GM18499 (cell line): ENCODE measurements around the gene ASXL2.

Source experiments
- ATAC-seq: cut with Tn5 transposase; IDR thresholded peaks from one replicate; pipeline ENCODE4 v1.9.1; 2021; ENCODE audit warnings: moderate number of reproducible peaks; ENCODE audit not compliant: insufficient read depth, unreplicated experiment

The ASXL2 gene

GRCh38 chr2:25700221-25700660, 178.0 kb downstream of the ASXL2 start:
- no peak for ATAC-seq

GRCh38 chr2:25699216-25699615, 179.1 kb downstream of the ASXL2 start:
- no peak for ATAC-seq

DNA sequence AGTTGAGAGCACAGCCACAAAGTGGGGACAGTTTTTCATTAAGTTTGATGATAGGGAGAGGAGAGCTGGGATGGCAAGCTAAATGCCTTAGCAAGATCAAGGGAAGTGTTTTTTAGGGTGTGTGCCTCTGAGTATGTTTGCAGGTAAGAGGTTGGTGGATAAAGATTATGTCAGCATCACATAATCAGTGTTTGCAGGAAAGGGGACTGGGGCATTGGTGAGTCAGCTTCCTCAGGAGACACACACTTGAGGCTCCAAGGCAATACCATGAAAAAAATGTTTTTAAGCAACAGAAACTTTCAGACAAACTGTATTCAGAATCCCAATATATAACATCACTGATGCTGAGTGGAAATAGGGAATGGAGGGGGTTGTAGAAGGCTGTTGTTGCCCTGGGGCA, 179.5 kb downstream of the ASXL2 start:
- no peak for ATAC-seq

DNA sequence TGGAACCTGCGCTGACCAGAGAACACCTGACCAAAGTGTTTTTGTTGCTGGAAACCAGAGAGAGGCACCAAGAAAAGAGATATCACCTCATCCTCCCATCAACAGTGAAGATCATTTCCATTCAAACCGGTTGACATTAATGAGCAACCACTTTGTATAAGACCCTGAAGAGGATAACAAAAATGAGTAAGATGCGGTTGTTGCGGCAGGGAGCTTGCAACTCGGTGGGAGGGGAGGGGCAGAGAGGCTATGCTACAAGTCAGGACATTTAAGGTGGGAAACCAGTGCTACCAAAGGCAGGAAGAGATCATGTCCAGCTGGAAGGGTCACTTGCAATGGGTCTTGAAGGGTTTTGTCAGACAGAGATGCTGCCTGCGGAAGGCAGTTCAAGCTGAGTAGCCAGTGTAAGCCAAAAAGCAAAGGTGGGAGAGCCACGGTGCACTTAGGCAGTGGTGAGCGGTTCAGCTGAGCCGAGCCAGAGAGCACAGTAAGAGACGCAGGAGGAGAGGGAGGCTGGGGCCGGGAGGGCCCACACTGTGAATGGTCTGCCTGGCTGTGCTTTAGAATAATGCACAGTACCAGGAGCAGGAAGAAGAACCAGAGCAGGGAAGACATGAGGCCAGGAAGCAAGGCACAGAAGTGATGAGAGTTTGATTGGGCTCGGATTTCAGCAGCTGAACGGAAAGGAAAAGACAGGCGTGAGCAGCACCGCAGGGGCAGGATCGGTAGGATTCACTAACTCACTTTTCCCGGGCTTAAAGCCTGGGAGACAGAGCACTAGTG, 180.5 kb downstream of the ASXL2 start:
- ATAC-seq, result no peak

DNA sequence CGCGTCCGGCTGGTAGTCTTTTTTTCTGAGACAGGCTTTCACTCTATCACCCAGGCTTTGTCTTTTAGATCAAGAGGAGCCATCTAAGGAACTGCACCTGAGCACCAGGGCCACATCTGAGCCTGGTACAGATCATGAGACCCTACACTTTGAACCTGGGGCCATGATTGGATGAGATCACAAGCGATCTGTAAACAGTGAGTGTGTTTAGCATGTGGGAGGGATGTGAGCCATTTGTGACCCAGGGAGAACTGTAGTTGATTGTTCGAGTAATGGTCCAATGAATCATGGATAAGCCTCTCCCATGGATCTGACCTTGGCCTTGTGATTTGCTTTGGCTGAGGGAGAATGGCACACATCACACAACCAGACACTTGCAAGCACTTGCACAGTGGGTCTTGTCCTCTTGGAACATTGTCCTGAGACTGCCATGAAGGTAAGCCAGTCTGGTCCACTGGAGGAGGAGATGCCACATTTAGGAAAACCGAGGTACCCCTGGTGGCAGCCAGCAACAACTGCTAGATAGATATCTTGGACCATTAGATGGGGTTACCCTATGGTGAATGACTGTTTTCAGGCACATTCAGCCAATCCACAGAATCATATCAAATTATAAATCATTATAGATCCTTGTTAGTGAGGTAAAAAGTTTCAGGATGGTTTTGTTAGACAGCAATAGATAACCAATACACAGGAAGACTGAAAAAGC, 185.4 kb downstream of the ASXL2 start:
- ATAC-seq, result no peak

GRCh38 chr2:25692143-25692542, 186.1 kb downstream of the ASXL2 start:
- no peak for ATAC-seq

DNA sequence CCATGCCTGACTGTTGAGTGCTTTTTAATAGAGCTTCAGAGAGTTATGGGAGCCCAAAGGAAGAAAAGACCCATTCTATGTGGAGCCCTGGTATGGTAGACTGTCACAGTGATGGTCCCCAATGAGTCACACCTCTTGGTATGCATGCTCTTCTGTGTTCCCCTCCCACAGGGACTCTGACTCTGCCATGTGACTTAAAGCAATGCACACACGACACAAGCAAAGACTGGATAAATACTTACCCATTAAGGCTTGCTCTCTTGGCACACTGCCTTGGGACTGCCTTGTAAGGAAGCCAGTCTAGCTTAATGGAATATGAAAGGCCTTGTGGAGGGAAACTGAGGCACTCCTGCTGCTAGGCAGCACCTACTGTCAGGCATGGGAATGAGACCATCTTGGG, 188.2 kb downstream of the ASXL2 start:
- ATAC-seq, result no peak

DNA sequence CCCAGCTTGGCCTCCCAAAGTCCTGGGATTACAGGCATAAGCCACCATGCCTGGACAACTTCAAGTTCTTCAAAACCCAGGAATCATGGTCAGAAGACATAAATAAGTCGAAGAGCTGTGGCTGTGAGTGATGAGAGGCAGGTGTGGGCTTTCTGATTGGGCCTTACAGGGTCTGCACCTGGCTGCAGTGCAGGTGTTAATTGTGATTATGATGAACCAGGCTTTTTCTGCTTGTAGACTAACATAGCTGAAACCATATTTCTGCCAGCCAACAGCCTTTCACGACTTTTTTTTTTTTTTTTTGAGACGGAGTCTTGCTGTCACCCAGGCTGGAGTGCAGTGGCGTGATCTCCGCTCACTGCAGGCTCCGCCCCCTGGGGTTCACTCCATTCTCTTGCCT, 190.1 kb downstream of the ASXL2 start:
- no peak for ATAC-seq

DNA sequence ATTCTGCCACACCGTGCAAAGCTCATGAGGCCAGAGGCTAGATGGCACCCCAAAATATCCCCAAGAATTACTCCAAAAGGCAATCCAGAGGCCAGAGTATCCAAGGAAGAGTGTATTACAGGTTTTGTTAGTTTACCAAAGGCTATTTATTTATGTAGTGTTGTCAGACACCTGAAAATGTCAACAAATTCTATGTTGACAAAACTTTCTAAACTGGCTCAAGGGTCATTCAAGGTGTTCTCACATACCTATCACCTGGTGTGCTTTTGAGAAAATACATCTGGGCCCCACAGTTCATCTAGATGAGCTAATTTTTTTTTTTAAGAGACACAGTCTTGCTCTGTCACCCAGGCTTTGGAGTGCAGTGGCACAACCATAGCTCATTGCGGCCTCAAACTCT, 192.5 kb downstream of the ASXL2 start:
- no peak for ATAC-seq

- no peak for ATAC-seq
These were observed 193.5 kb downstream of the ASXL2 start for GRCh38 chr2:25684577-25685473.
